Neutrophil (primary cell): Measurements from ENCODE around the gene DMAC2.
A peak's percentile ranks its signal among the peaks of the same experiment; 100 is the strongest.
"Not testable (repeated sequence)": the region's sequence is repeated elsewhere in the genome, so short reads cannot be mapped to it uniquely, and the experiment has no call there.

ENCODE experiments used
- H3K27ac ChIP-seq: fragments of 200-600 bp; sonication (generic); 2 replicates; pipeline ENCODE4 v1.5.1; 2016; ENCODE audit warnings: mild to moderate bottlenecking, moderate library complexity
- H3K27me3 ChIP-seq: fragments of 200-600 bp; sonication (generic); 2 replicates; pipeline ENCODE4 v1.6.0; 2016; ENCODE audit warnings: mild to moderate bottlenecking
- H3K36me3 ChIP-seq: fragments of 200-600 bp; sonication (generic); 2 replicates; pipeline ENCODE4 v1.5.1; 2017
- H3K4me1 ChIP-seq, 2 experiments: fragments of 200-600 bp in 1 of 2; sonication (generic) in 1 of 2; 1 replicate in 1 of 2; 2 replicates in 1 of 2; pipeline versions ENCODE4 v1.5.1 to v1.6.1; 2013 to 2016; ENCODE audit warnings: low read depth in 1 of 2, low read length in 1 of 2, mild to moderate bottlenecking in 1 of 2, moderate library complexity in 1 of 2; ENCODE audit not compliant: control insufficient read depth in 1 of 2, insufficient read depth in 1 of 2
- H3K4me3 ChIP-seq, 2 experiments: fragments of 200-600 bp in 1 of 2; sonication (generic) in 1 of 2; 1 replicate in 1 of 2; 2 replicates in 1 of 2; pipeline ENCODE4 v1.5.1; 2013 to 2016; ENCODE audit warnings: low read depth in 1 of 2, low read length in 1 of 2, mild to moderate bottlenecking in 1 of 2, moderate library complexity in 1 of 2
- H3K9me3 ChIP-seq: fragments of 200-600 bp; sonication (generic); 2 replicates; pipeline ENCODE4 v1.5.1; 2016
- TF ChIP-seq, protein P1 (sequence below): fragments of 200-600 bp; sonication (generic); IDR thresholded peaks from 2 replicates; pipeline ENCODE4 v1.5.1; 2016; ENCODE audit warnings: antibody characterized with exemption

Gene DMAC2

GRCh38 chr19:41392775-41393174 lies 46.9 kb downstream of the DMAC2 start:
- H3K4me1 ChIP-seq, result peaks cover 38 to 44% of the 10 kb centered on the region in 2 experiments
- no peaks in the 10 kb centered on the region for H3K27me3 ChIP-seq
- H3K27ac ChIP-seq, result peak overlapping the region; percentile 20
- TF ChIP-seq, protein P1, sequence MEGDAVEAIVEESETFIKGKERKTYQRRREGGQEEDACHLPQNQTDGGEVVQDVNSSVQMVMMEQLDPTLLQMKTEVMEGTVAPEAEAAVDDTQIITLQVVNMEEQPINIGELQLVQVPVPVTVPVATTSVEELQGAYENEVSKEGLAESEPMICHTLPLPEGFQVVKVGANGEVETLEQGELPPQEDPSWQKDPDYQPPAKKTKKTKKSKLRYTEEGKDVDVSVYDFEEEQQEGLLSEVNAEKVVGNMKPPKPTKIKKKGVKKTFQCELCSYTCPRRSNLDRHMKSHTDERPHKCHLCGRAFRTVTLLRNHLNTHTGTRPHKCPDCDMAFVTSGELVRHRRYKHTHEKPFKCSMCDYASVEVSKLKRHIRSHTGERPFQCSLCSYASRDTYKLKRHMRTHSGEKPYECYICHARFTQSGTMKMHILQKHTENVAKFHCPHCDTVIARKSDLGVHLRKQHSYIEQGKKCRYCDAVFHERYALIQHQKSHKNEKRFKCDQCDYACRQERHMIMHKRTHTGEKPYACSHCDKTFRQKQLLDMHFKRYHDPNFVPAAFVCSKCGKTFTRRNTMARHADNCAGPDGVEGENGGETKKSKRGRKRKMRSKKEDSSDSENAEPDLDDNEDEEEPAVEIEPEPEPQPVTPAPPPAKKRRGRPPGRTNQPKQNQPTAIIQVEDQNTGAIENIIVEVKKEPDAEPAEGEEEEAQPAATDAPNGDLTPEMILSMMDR, result no peak
- no peaks in the 10 kb centered on the region for H3K9me3 ChIP-seq
- no peak overlapping the region for H3K4me3 ChIP-seq
- peaks cover 16% of the 10 kb centered on the region for H3K36me3 ChIP-seq

DNA sequence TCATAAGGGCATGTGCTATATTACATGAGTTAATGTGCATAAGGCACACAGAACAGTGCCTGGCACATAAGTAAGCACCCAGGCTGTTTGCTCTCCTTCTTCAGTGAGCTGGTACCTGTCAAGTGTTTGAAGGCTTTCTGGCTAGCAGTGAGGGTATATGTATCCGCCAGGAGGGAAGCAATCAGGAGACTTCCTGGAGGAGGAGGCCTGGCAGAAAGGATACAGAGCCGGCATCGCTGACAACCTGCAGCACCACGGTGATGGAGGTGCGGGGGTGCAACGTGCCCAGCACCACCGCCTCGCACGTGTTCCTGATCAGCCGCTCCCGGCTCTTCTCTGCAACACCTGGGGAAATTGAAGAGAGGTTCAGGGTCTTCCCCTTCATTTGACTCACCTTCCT lies 48.1 kb downstream of the DMAC2 start:
- TF ChIP-seq, protein P1, result no peak
- H3K36me3 ChIP-seq, result peaks cover 24% of the 10 kb centered on the region
- H3K4me1 ChIP-seq, result peaks cover 37 to 40% of the 10 kb centered on the region in 2 experiments

GRCh38 chr19:41386442-41386841 lies 53.3 kb downstream of the DMAC2 start:
- TF ChIP-seq, protein P1, result no peak
- Histone ChIP-seq H3K27me3 (no peaks in the 10 kb centered on the region), H3K27ac (peak overlapping the region; percentile 37), H3K4me1 (peaks cover 27 to 29% of the 10 kb centered on the region in 2 experiments), H3K4me3 (no peak overlapping the region), H3K36me3 (peaks cover 62% of the 10 kb centered on the region), H3K9me3 (no peaks in the 10 kb centered on the region)

More for the DNA sequence above, 48.1 kb downstream of the DMAC2 start:
- no peak overlapping the region for H3K4me3 ChIP-seq
- no peaks in the 10 kb centered on the region for H3K27me3 ChIP-seq
- no peak overlapping the region for H3K27ac ChIP-seq
- no peaks in the 10 kb centered on the region for H3K9me3 ChIP-seq

- no peak overlapping the region for H3K4me3 ChIP-seq
- H3K27me3 ChIP-seq, result no peaks in the 10 kb centered on the region
- no peaks in the 10 kb centered on the region for H3K9me3 ChIP-seq
- H3K4me1 ChIP-seq, result peaks cover 40 to 43% of the 10 kb centered on the region in 2 experiments
- peaks cover 61% of the 10 kb centered on the region for H3K36me3 ChIP-seq
- TF ChIP-seq, protein P1, result no peak
- no peak overlapping the region for H3K27ac ChIP-seq
These were observed 55.4 kb downstream of the DMAC2 start for GRCh38 chr19:41384351-41384750.

GRCh38 chr19:41381536-41381935 lies 58.2 kb downstream of the DMAC2 start:
- Histone ChIP-seq H3K36me3 (peaks cover 61% of the 10 kb centered on the region), H3K4me1 (peaks cover 46 to 47% of the 10 kb centered on the region in 2 experiments)

More at GRCh38 chr19:41381536-41381935, 58.2 kb downstream of the DMAC2 start:
- H3K27ac ChIP-seq, H3K27me3 ChIP-seq, H3K4me3 ChIP-seq, H3K9me3 ChIP-seq: not testable (repeated sequence)
